Transverse colon (tissue), 4 donors: ENCODE results near the gene FCN2. TPM values are rescaled to one million over a fixed set of nuclear protein-coding genes. Genes with fewer than 3 reads are reported as not detected.

Source experiments
- DNase-seq: peaks from one replicate; pipeline ENCODE4 v3.0.0-alpha.2; 2019
- H3K27ac ChIP-seq, 4 donors: fragments of 200-600 bp; sonication (generic); 2 replicates each; pipeline ENCODE4 v1.5.1; 2016 to 2018; ENCODE audit warnings: inconsistent platforms in 4 of 4
- H3K27me3 ChIP-seq: fragments of 200-600 bp; sonication (generic); 2 replicates; pipeline ENCODE4 v1.5.1; 2017; ENCODE audit warnings: inconsistent platforms
- H3K36me3 ChIP-seq, 4 donors: fragments of 200-600 bp; sonication (generic); 2 replicates each; pipeline ENCODE4 v1.5.1; 2017 to 2019; ENCODE audit warnings: inconsistent platforms in 4 of 4
- H3K4me1 ChIP-seq, 4 donors: fragments of 200-600 bp; sonication (generic); 2 replicates each; pipeline ENCODE4 v1.5.1; 2017 to 2020; ENCODE audit warnings: inconsistent platforms in 4 of 4
- H3K4me3 ChIP-seq, 4 donors: fragments of 200-600 bp; sonication (generic); 1 replicate in 1 of 4; 2 replicates in 3 of 4; pipeline versions ENCODE4 v1.5.1 to v1.6.1; 2017 to 2019; ENCODE audit warnings: inconsistent platforms in 4 of 4
- H3K9me3 ChIP-seq, 2 donors: fragments of 200-600 bp; sonication (generic); 2 replicates each; pipeline ENCODE4 v1.5.1; 2017 to 2019; ENCODE audit warnings: inconsistent platforms in 2 of 2
- EP300 ChIP-seq: sonication (generic); formaldehyde crosslinking; IDR thresholded peaks from one replicate; pipeline ENCODE4 v1.6.1; 2017; ENCODE audit warnings: antibody characterized with exemption, low read depth
- POLR2A ChIP-seq: fragments of 450-650 bp; IDR thresholded peaks from one replicate; pipeline ENCODE4 v1.6.1; 2016; ENCODE audit warnings: antibody characterized with exemption, mild to moderate bottlenecking, moderate library complexity
- POLR2AphosphoS5 ChIP-seq, 3 donors: sonication (generic); formaldehyde crosslinking; IDR thresholded peaks; one replicate each; pipeline ENCODE4 v1.6.1; 2016; ENCODE audit warnings: antibody characterized with exemption in 3 of 3
- WGBS, 2 donors: methylation state at CpG; one replicate each; pipeline ENCODE4 v1.1.5; 2018; ENCODE audit warnings: low coverage in 1 of 2; 5-methylcytosine and 5-hydroxymethylcytosine counted together
- in situ Hi-C, 4 donors: fragments of 200-750 bp; cut with MboI; loops; one replicate each; pipeline versions ENCODE4 v1.15.0 to v1.15.1; 2017; ENCODE audit warnings: low sequenced_read_pairs in 3 of 4, low pct_ligation_motif_present in 1 of 4, low pct_unique_long_range_greater_than_20kb in 1 of 4
- intact Hi-C: fragments of 100-400 bp; cut with DNase I; formaldehyde crosslinking; loops from one replicate; pipeline ENCODE4 v1.15.1; 2023; ENCODE audit warnings: low total_unique reads
- total RNA-seq, 4 donors: library from RNA; depleted of rRNA; stranded (reverse); fragments of >200 nt; gene quantifications; one replicate each; pipeline ENCODE4 v1.1.0, GENCODE V29; 2016
- TF ChIP-seq, protein P1 (sequence below), 5 experiments: fragments of 200-600 bp in 3 of 5; fragments of 450-650 bp in 2 of 5; sonication (generic) in 3 of 5; IDR thresholded peaks; 1 replicate in 2 of 5; 2 replicates in 3 of 5; pipeline ENCODE4 v1.5.1; 2016 to 2017; ENCODE audit warnings: antibody characterized with exemption in 5 of 5, inconsistent platforms in 3 of 5, mild to moderate bottlenecking in 2 of 5, moderate library complexity in 1 of 5

The FCN2 gene
- total RNA-seq, 4 donors from 2014 or later = not detected

DNA sequence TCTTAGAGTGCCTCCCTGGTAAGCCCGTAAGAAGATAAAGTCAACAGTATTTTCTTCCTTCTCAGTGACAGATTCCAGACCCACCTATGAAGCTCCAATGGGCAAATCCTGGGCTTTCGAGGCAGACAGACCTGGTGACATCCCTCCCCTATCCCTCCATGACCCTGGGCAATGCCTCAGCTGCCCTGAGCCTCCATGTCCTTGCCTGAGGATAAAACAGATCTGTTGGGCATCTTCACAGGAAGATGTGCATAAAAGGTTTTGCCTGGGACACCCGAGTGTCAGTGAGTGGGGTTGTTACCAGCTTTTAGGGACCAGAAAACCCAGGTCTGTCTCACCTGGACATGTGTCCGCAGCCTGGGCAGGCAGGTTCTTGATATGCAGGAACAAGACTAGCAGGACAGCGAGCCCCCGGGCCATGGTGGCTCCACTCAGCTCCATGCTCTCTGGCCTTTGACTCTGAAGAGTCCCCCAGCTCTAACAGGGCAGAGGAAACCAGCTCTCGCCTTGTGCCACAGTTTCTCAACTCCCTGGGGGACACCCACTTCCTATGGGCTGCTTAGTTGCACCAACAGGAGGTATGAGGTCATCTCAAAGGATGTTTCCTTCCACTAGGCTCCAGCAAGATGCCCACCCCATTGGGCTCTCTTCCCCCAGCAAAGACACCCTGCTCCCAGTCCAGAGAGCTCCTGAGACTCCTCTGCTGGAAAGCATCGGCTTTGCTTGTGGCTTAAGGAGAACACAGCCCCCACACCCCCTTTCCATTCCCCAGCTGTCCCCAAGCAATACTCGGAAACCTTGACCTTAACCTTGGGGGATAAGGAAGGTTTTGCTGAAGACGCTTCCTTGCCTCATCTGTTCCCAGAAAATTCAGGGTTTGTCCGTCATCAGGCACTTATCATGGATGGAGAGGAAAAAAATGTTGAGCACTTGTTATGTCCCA lies 37.1 kb downstream of the FCN2 start, which contains the start of gene FCN1:
FCN1 (minus strand) TSS at position 482 of the 943 bp plus-strand sequence; CDS start at position 441, 41 bp downstream.
- DNase-seq = no peak

DNA sequence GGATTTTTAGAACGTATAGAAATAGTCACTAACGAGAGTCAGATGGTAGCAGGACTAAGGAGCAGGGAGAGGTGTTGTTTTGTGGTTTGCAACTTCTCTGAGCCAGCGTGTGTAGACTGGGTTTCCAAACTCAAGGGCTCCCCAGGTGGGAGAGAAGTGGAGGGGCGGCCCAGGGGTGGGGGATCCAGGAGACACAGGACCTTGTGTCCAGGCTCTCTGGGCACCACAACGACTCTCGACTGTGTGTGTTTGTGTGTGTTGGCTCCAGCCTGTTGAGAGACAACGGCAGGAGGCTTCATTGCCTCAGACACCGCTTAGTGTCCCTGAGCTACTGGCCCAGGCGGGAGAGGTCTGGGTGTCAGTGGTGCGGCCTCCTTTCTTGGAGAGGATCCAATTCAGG lies 38.0 kb downstream of the FCN2 start:
- Histone ChIP-seq H3K36me3 (no peaks in the 10 kb centered on the region), H3K4me1 (no peaks in the 10 kb centered on the region), H3K4me3 (no peak overlapping the region), H3K9me3 (no peaks in the 10 kb centered on the region), H3K27me3 (peaks cover 9% of the 10 kb centered on the region), H3K27ac (no peak overlapping the region)
- DNase-seq = no peak
- in situ Hi-C loops (no loop called here), intact Hi-C loops (no loop called here)
- TF ChIP-seq POLR2A (no peak), POLR2AphosphoS5 (IDR thresholded peaks at IDR 0.05) (no peak), EP300 (no peak)
- TF ChIP-seq, protein P1, sequence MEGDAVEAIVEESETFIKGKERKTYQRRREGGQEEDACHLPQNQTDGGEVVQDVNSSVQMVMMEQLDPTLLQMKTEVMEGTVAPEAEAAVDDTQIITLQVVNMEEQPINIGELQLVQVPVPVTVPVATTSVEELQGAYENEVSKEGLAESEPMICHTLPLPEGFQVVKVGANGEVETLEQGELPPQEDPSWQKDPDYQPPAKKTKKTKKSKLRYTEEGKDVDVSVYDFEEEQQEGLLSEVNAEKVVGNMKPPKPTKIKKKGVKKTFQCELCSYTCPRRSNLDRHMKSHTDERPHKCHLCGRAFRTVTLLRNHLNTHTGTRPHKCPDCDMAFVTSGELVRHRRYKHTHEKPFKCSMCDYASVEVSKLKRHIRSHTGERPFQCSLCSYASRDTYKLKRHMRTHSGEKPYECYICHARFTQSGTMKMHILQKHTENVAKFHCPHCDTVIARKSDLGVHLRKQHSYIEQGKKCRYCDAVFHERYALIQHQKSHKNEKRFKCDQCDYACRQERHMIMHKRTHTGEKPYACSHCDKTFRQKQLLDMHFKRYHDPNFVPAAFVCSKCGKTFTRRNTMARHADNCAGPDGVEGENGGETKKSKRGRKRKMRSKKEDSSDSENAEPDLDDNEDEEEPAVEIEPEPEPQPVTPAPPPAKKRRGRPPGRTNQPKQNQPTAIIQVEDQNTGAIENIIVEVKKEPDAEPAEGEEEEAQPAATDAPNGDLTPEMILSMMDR (IDR thresholded peaks at IDR 0.05) = no peak
- 83 to 87% methylated on average over 1 to 10 of the region's 10 CpGs for WGBS, 2 donors

More for the DNA sequence above, 37.1 kb downstream of the FCN2 start, which contains the start of gene FCN1:
- H3K4me3 ChIP-seq = no peak within 1 kb of the TSS
- H3K27ac ChIP-seq = no peak within 1 kb of the TSS
- in situ Hi-C loops = no loop called here
- H3K4me1 ChIP-seq = no peaks in the 10 kb centered on the region
- WGBS, 2 donors = 63 to 70% methylated on average over 2 to 10 of the region's 11 CpGs
- intact Hi-C loops = no loop called here
- no peaks in the 10 kb centered on the region for H3K36me3 ChIP-seq
- TF ChIP-seq EP300 = no peak
- TF ChIP-seq, protein P1 (IDR thresholded peaks at IDR 0.05) = no peak
- TF ChIP-seq POLR2A = no peak
- TF ChIP-seq POLR2AphosphoS5 (IDR thresholded peaks at IDR 0.05) = no peak
- no peaks in the 10 kb centered on the region for H3K9me3 ChIP-seq
- peaks cover 9% of the 10 kb centered on the region for H3K27me3 ChIP-seq

DNA sequence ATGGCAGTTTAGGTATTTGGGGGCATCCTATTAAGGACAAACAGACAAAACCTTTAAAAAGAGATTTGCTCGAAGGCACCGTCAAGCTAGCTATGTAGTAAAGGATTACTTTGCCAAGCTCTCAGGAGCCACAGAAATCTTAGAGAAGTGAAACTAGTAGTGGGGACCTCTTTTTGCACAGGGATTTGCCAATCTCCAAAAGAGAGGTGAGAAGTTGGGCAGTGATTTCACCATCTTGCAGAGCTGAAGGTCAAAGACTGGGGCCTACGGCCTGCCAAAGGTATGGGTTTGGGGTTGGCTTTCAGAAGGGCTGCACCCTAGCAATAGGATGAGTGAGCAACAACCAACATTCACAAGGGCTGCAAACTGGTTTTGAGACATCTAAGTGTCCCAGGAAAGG lies 38.7 kb downstream of the FCN2 start:
- 91 to 93% methylated on average over 2 to 3 of the region's 3 CpGs for WGBS, 2 donors
- no peak overlapping the region for H3K4me3 ChIP-seq
- no peak overlapping the region for H3K27ac ChIP-seq
- intact Hi-C loops = no loop called here
- no peaks in the 10 kb centered on the region for H3K36me3 ChIP-seq
- DNase-seq = no peak
- no peaks in the 10 kb centered on the region for H3K9me3 ChIP-seq
- H3K27me3 ChIP-seq = peaks cover 9% of the 10 kb centered on the region
- in situ Hi-C loops = no loop called here
- TF ChIP-seq POLR2A (no peak), POLR2AphosphoS5 (IDR thresholded peaks at IDR 0.05) (no peak), EP300 (no peak)
- TF ChIP-seq, protein P1 (IDR thresholded peaks at IDR 0.05) = no peak
- H3K4me1 ChIP-seq = no peaks in the 10 kb centered on the region

DNA sequence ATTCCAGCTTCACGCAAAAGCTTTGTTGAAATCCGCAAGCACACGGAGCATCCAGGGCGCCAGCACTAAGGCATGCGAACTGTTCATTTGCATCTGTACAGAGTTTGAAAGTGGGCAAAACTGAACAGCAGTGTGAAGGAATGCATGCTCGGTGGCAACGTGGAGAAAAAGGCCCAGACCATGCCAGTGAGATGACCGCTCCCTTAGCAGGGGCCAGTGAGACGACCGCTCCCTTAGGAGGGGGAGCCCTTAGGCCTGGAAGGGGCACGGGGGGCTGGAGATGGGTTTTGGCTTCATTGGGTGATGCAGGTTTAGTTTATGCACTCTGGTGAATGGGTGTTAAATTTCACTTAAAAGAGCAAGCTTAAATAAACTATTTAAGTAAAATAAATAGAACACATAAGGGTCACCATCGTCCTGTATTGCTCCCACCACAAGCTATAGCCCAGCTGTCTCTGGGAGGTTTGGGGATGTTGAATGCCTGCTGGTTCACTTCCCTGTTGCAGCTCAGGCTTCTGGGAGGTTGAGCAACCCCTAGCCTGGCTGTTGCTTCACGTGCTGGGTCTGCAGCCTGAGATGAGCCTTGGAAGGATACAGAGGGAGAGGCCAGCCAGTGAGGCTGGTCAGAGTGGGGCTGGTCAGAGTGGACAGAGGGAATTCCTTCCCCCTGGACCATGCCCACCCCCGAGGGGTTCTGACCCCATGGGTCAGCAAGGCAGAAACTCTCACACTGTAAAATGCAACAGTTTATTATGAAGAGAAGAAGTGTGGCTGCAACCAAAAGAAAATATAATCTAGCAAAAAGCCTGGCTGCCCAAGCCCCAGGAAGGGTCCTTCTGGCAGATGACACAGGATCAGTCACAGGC lies 41.7 kb downstream of the FCN2 start:
- H3K27ac ChIP-seq = no peak overlapping the region
- no peaks in the 10 kb centered on the region for H3K36me3 ChIP-seq
- peaks cover 3% of the 10 kb centered on the region for H3K27me3 ChIP-seq
- H3K4me3 ChIP-seq = no peak overlapping the region
- WGBS, 2 donors = 54 to 66% methylated on average over 11 to 14 of the region's 14 CpGs
- intact Hi-C loops = no loop called here
- no peaks in the 10 kb centered on the region for H3K4me1 ChIP-seq
- TF ChIP-seq EP300 (no peak), POLR2A (no peak), POLR2AphosphoS5 (IDR thresholded peaks at IDR 0.05) (no peak)
- TF ChIP-seq, protein P1 (IDR thresholded peaks at IDR 0.05) = no peak
- in situ Hi-C loops = no loop called here
- H3K9me3 ChIP-seq = no peaks in the 10 kb centered on the region
- no peak for DNase-seq
